HG02852 (cell line): Measurements from ENCODE around the gene LAMC2.
"Not testable (repeated sequence)": the region's sequence is repeated elsewhere in the genome, so short reads cannot be mapped to it uniquely, and the experiment has no call there.

Source experiments
- ATAC-seq: cut with Tn5 transposase; IDR thresholded peaks from one replicate; pipeline ENCODE4 v1.9.1; 2021; ENCODE audit warnings: mild to moderate bottlenecking, moderate library complexity; ENCODE audit not compliant: unreplicated experiment

The LAMC2 gene

GRCh38 chr1:183185941-183186490 lies at the start of gene LAMC2:
LAMC2 (plus strand) TSS chr1:183186264; CDS start chr1:183186353, 89 bp downstream.
- no peak for ATAC-seq

- ATAC-seq: no peak
Observed at GRCh38 chr1:183137782-183138181, 48.3 kb upstream of the LAMC2 start.

- ATAC-seq: no peak
Observed at GRCh38 chr1:183138301-183138700, 47.8 kb upstream of the LAMC2 start.

- ATAC-seq: no peak
Observed at GRCh38 chr1:183139281-183139942, 46.7 kb upstream of the LAMC2 start.

- ATAC-seq: no peak
Observed at GRCh38 chr1:183140633-183141032, 45.4 kb upstream of the LAMC2 start.

- no peak for ATAC-seq
Observed at GRCh38 chr1:183142171-183142570, 43.9 kb upstream of the LAMC2 start.

- ATAC-seq: no peak
Observed at GRCh38 chr1:183143576-183144315, 42.3 kb upstream of the LAMC2 start.

- no peak for ATAC-seq
Observed at GRCh38 chr1:183144752-183145151, 41.3 kb upstream of the LAMC2 start.

GRCh38 chr1:183147735-183148134 lies 38.3 kb upstream of the LAMC2 start:
- ATAC-seq: no peak

GRCh38 chr1:183148599-183148998 lies 37.5 kb upstream of the LAMC2 start:
- ATAC-seq: no peak

GRCh38 chr1:183149273-183149672 lies 36.8 kb upstream of the LAMC2 start:
- ATAC-seq: no peak

GRCh38 chr1:183150032-183150431 lies 36.0 kb upstream of the LAMC2 start:
- not testable (repeated sequence) for ATAC-seq

- ATAC-seq: no peak
Observed at GRCh38 chr1:183150445-183150844, 35.6 kb upstream of the LAMC2 start.

- no peak for ATAC-seq
Observed at GRCh38 chr1:183152180-183152579, 33.9 kb upstream of the LAMC2 start.

- ATAC-seq: no peak
Observed at GRCh38 chr1:183155939-183156338, 30.1 kb upstream of the LAMC2 start.

- no peak for ATAC-seq
Observed at GRCh38 chr1:183159960-183160359, 26.1 kb upstream of the LAMC2 start.

- no peak for ATAC-seq
Observed at GRCh38 chr1:183161391-183161790, 24.7 kb upstream of the LAMC2 start.

- ATAC-seq: no peak
Observed at GRCh38 chr1:183163316-183163715, 22.7 kb upstream of the LAMC2 start.

GRCh38 chr1:183164340-183164739 lies 21.7 kb upstream of the LAMC2 start:
- no peak for ATAC-seq

- no peak for ATAC-seq
Observed at GRCh38 chr1:183164963-183165362, 21.1 kb upstream of the LAMC2 start.

GRCh38 chr1:183165456-183165855 lies 20.6 kb upstream of the LAMC2 start:
- no peak for ATAC-seq

GRCh38 chr1:183166454-183166853 lies 19.6 kb upstream of the LAMC2 start:
- no peak for ATAC-seq
